Fibroblast of lung (primary cell): Measurements from ENCODE around the gene CMA1. TPM values are rescaled to one million over a fixed set of nuclear protein-coding genes. Genes with fewer than 3 reads are reported as not detected.

Experiments
- DNase-seq, 2 donors: peaks; one replicate each; pipeline versions ENCODE4 v3.0.0 to v3.0.0-alpha.2; 2010; ENCODE audit warnings: low read depth in 2 of 2
- H2AFZ ChIP-seq: 2 replicates; pipeline ENCODE4 v1.5.1; 2012; ENCODE audit warnings: low read length, control low read depth, inconsistent platforms
- H3K27ac ChIP-seq: 2 replicates; pipeline ENCODE4 v1.5.1; 2011; ENCODE audit warnings: low read length, control low read depth; ENCODE audit not compliant: insufficient read depth
- H3K27me3 ChIP-seq: 2 replicates; pipeline ENCODE4 v1.5.1; 2011; ENCODE audit warnings: mild to moderate bottlenecking, low read length; ENCODE audit not compliant: control insufficient read depth, insufficient read depth
- H3K36me3 ChIP-seq: 2 replicates; pipeline ENCODE4 v1.5.1; 2011; ENCODE audit warnings: low read length; ENCODE audit not compliant: control insufficient read depth, insufficient read depth
- H3K4me1 ChIP-seq: 2 replicates; pipeline ENCODE4 v1.5.1; 2011; ENCODE audit warnings: low read length; ENCODE audit not compliant: control insufficient read depth, insufficient read depth; ENCODE audit errors: extremely low read depth
- H3K4me2 ChIP-seq: 2 replicates; pipeline ENCODE4 v1.5.1; 2011; ENCODE audit warnings: low read length, control low read depth; ENCODE audit not compliant: insufficient read depth; ENCODE audit errors: extremely low read depth
- H3K4me3 ChIP-seq, 4 experiments: fragments of 200-600 bp in 1 of 4; sonication (generic) in 1 of 4; replicated peaks in 1 of 4; 2 replicates each; pipeline ENCODE4 v1.5.1; 2011 to 2016; ENCODE audit warnings: low read length in 4 of 4, low read depth in 3 of 4, mild to moderate bottlenecking in 3 of 4, control low read depth in 2 of 4, inconsistent platforms in 1 of 4, mixed read lengths in 1 of 4; ENCODE audit not compliant: insufficient read depth in 1 of 4; ENCODE audit errors: control extremely low read depth in 1 of 4
- H3K79me2 ChIP-seq: 2 replicates; pipeline ENCODE4 v1.5.1; 2012; ENCODE audit warnings: mild to moderate bottlenecking, low read length, inconsistent platforms; ENCODE audit not compliant: control insufficient read depth, insufficient read depth
- H3K9ac ChIP-seq: 2 replicates; pipeline ENCODE4 v1.5.1; 2011; ENCODE audit warnings: mild to moderate bottlenecking, low read length, control low read depth; ENCODE audit not compliant: insufficient read depth
- H3K9me3 ChIP-seq: 2 replicates; pipeline ENCODE4 v1.5.1; 2012; ENCODE audit warnings: low read depth, low read length; ENCODE audit not compliant: control insufficient read depth, insufficient read depth
- H4K20me1 ChIP-seq: 2 replicates; pipeline ENCODE4 v1.5.1; 2011; ENCODE audit warnings: low read length; ENCODE audit not compliant: control insufficient read depth, insufficient read depth; ENCODE audit errors: extremely low read depth
- EZH2 ChIP-seq: IDR thresholded peaks from 2 replicates; pipeline ENCODE4 v1.5.1; 2012; ENCODE audit warnings: low read length, control low read depth, mild to moderate bottlenecking; ENCODE audit errors: missing control alignments
- polyA plus RNA-seq, 2 donors: library from polyadenylated mRNA; depleted of rRNA in 1 of 2; stranded (reverse) in 1 of 2; unstranded in 1 of 2; fragments of >200 nt; gene quantifications; 2 replicates each; pipeline ENCODE4 v1.2.1, GENCODE V29; 2011 to 2012; ENCODE audit warnings: missing spikeins in 1 of 2
- total RNA-seq: library from RNA; depleted of rRNA; stranded (reverse); fragments of >200 nt; gene quantifications from 2 replicates; pipeline ENCODE4 v1.2.1, GENCODE V29; 2014
- TF ChIP-seq, protein P1 (sequence below), 2 donors: IDR thresholded peaks in 1 of 2; conservative IDR thresholded peaks in 1 of 2; 1 replicate in 1 of 2; 2 replicates in 1 of 2; pipeline ENCODE4 v1.5.1; 2011 to 2012; ENCODE audit warnings: low read length in 2 of 2, control low read depth in 1 of 2, inconsistent platforms in 1 of 2, low read depth in 1 of 2, mild to moderate bottlenecking in 1 of 2

Gene CMA1
- total and polyA plus RNA-seq, 2 donors (not counting 1 experiment from before 2014, with no cell fraction given) = not detected

DNA sequence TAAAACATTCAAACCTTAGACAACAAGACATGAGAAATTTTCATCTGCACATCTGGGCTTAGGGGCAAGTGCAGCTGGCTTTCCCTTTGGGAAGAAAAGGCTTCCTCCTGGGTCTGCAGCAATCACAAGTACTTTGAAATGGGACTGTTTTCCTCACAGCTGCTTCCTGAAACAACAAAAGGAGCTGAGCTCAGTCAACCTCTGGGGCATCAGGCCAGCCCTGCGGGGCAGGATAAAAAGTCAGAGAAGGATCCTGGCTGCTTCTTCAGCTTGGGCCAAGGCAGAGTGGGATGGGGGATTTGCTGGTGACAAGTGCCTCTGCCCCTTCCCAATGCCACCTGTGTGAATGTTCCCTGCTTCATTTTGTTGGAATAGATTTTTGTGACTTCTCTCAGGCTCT lies 49.3 kb downstream of the CMA1 start:
- Histone ChIP-seq H3K79me2 (no peaks in the 10 kb centered on the region), H3K4me1 (no peaks in the 10 kb centered on the region), H3K4me2 (no peak overlapping the region), H3K27me3 (no peaks in the 10 kb centered on the region), H4K20me1 (no peaks in the 10 kb centered on the region), H3K9me3 (no peaks in the 10 kb centered on the region), H2AFZ (no peak overlapping the region), H3K9ac (no peak overlapping the region), H3K27ac (no peak overlapping the region), H3K4me3 (no peak overlapping the region), H3K36me3 (no peaks in the 10 kb centered on the region)
- TF ChIP-seq, protein P1, sequence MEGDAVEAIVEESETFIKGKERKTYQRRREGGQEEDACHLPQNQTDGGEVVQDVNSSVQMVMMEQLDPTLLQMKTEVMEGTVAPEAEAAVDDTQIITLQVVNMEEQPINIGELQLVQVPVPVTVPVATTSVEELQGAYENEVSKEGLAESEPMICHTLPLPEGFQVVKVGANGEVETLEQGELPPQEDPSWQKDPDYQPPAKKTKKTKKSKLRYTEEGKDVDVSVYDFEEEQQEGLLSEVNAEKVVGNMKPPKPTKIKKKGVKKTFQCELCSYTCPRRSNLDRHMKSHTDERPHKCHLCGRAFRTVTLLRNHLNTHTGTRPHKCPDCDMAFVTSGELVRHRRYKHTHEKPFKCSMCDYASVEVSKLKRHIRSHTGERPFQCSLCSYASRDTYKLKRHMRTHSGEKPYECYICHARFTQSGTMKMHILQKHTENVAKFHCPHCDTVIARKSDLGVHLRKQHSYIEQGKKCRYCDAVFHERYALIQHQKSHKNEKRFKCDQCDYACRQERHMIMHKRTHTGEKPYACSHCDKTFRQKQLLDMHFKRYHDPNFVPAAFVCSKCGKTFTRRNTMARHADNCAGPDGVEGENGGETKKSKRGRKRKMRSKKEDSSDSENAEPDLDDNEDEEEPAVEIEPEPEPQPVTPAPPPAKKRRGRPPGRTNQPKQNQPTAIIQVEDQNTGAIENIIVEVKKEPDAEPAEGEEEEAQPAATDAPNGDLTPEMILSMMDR (conservative IDR thresholded peaks at IDR 0.05 in 1 of 2, IDR thresholded peaks at IDR 0.05 in 1 of 2; ENCODE audit: low read depth in 1 of 2, low read length in 2 of 2) = no peak
- no peak for TF ChIP-seq EZH2
- DNase-seq = no peak

DNA sequence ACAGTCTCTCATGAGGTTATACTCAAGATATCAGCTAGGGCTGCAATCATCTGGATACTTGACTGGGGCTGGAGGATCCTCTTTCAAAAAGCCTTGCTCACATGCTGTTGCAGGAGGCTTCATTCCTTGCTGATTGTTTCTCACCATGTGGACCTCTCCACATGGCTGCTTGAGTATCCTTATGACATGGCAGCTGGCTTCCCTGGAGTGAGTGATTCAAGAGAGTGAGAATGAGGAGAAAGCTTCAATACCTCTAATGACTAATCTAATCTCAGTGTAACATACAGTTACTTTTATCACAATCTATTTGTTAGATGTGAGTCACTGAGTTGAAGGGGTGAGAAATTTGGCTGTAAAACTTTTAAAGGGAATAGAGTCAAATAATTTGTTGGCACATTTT lies 51.1 kb downstream of the CMA1 start:
- H3K27me3 ChIP-seq = no peaks in the 10 kb centered on the region
- H3K36me3 ChIP-seq = no peaks in the 10 kb centered on the region
- H3K9ac ChIP-seq = no peak overlapping the region
- no peaks in the 10 kb centered on the region for H3K79me2 ChIP-seq
- no peaks in the 10 kb centered on the region for H4K20me1 ChIP-seq
- no peak overlapping the region for H3K4me3 ChIP-seq
- peak in 1 of 2 donors; percentile 14 for DNase-seq
- H2AFZ ChIP-seq = no peak overlapping the region
- H3K27ac ChIP-seq = no peak overlapping the region
- TF ChIP-seq, protein P1 (conservative IDR thresholded peaks at IDR 0.05 in 1 of 2, IDR thresholded peaks at IDR 0.05 in 1 of 2; ENCODE audit: low read depth in 1 of 2, low read length in 2 of 2) = no peak
- TF ChIP-seq EZH2 = no peak
- no peak overlapping the region for H3K4me2 ChIP-seq
- H3K9me3 ChIP-seq = no peaks in the 10 kb centered on the region
- no peaks in the 10 kb centered on the region for H3K4me1 ChIP-seq

Other genes starting within 250 kb of the CMA1 start
- gene TGM1, start 245.1 kb downstream of the CMA1 start, total RNA-seq = 0.51 and 0.83 TPM in 2 replicates
- 1.3 and 1.4 TPM in 2 replicates for gene TGM1, start 245.1 kb downstream of the CMA1 start, polyA plus RNA-seq
- 14.1 and 21.0 TPM in 2 replicates for gene RABGGTA, start 236.7 kb downstream of the CMA1 start, total RNA-seq
- 15.1 and 19.4 TPM in 2 replicates for gene RABGGTA, start 236.7 kb downstream of the CMA1 start, polyA plus RNA-seq
- 6.9 and 10.7 TPM in 2 replicates for gene DHRS1, start 208.5 kb downstream of the CMA1 start, total RNA-seq
- gene DHRS1, start 208.5 kb downstream of the CMA1 start, polyA plus RNA-seq = 21.0 and 24.5 TPM in 2 replicates
- gene NOP9, start 208.4 kb downstream of the CMA1 start, total RNA-seq = 16.2 and 16.7 TPM in 2 replicates
- 8.0 and 13.5 TPM in 2 replicates for gene NOP9, start 208.4 kb downstream of the CMA1 start, polyA plus RNA-seq
- 0.33 and 0.51 TPM in 2 replicates for gene CIDEB, start 200.3 kb downstream of the CMA1 start, total RNA-seq
- 0.35 and 0.42 TPM in 2 replicates for gene CIDEB, start 200.3 kb downstream of the CMA1 start, polyA plus RNA-seq
- gene LTB4R2, start 198.1 kb downstream of the CMA1 start, total RNA-seq = 1.3 and 1.8 TPM in 2 replicates
- 0.23 and 0.28 TPM in 2 replicates for gene LTB4R2, start 198.1 kb downstream of the CMA1 start, polyA plus RNA-seq
- 0.66 and 1.0 TPM in 2 replicates for gene LTB4R, start 196.8 kb downstream of the CMA1 start, total RNA-seq
- 0.49 and 0.62 TPM in 2 replicates for gene LTB4R, start 196.8 kb downstream of the CMA1 start, polyA plus RNA-seq
- 1.3 and 7.4 TPM in 2 replicates for gene ADCY4, start 173.2 kb downstream of the CMA1 start, total RNA-seq
- gene ADCY4, start 173.2 kb downstream of the CMA1 start, polyA plus RNA-seq = 0.43 and 1.4 TPM in 2 replicates
- gene RIPK3, start 168.3 kb downstream of the CMA1 start, total RNA-seq = 0.26 and 0.33 TPM in 2 replicates
- 0.20 and 0.34 TPM in 2 replicates for gene RIPK3, start 168.3 kb downstream of the CMA1 start, polyA plus RNA-seq
- gene NFATC4, start 140.1 kb downstream of the CMA1 start, total RNA-seq = 33.1 and 59.9 TPM in 2 replicates
- 23.8 and 27.1 TPM in 2 replicates for gene NFATC4, start 140.1 kb downstream of the CMA1 start, polyA plus RNA-seq
- 8.2 and 16.2 TPM in 2 replicates for gene NYNRIN, start 109.3 kb downstream of the CMA1 start, total RNA-seq
- gene NYNRIN, start 109.3 kb downstream of the CMA1 start, polyA plus RNA-seq = 7.2 and 7.7 TPM in 2 replicates
- 2.6 and 5.3 TPM in 2 replicates for gene CBLN3, start 78.6 kb downstream of the CMA1 start, total RNA-seq
- gene CBLN3, start 78.6 kb downstream of the CMA1 start, polyA plus RNA-seq = 2.6 and 2.7 TPM in 2 replicates
- gene KHNYN, start 78.3 kb downstream of the CMA1 start, total RNA-seq = 55.2 and 61.1 TPM in 2 replicates
- 12.2 and 14.6 TPM in 2 replicates for gene KHNYN, start 78.3 kb downstream of the CMA1 start, polyA plus RNA-seq
- gene SDR39U1, start 65.5 kb downstream of the CMA1 start, total RNA-seq = 8.7 and 9.9 TPM in 2 replicates
- 24.7 and 31.9 TPM in 2 replicates for gene SDR39U1, start 65.5 kb downstream of the CMA1 start, polyA plus RNA-seq
- gene CTSG, start 68.0 kb upstream of the CMA1 start, total RNA-seq = not detected in 2 replicates
- not detected in 2 replicates for gene CTSG, start 68.0 kb upstream of the CMA1 start, polyA plus RNA-seq
- not detected in 2 replicates for gene GZMH, start 101.4 kb upstream of the CMA1 start, total RNA-seq
- not detected in 2 replicates for gene GZMH, start 101.4 kb upstream of the CMA1 start, polyA plus RNA-seq
- not detected in 2 replicates for gene GZMB, start 125.9 kb upstream of the CMA1 start, total RNA-seq
- not detected in 2 replicates for gene GZMB, start 125.9 kb upstream of the CMA1 start, polyA plus RNA-seq